Endometrial microvascular endothelial cells (primary cell): Measurements from ENCODE around the gene DDO. TPM values are rescaled to one million over a fixed set of nuclear protein-coding genes. Genes with fewer than 3 reads are reported as not detected.

Source experiments
- in situ Hi-C: cut with HindIII; loops from 2 replicates; pipeline ENCODE4 v1.10.0; 2017; ENCODE audit warnings: low sequenced_read_pairs, low pct_unique_long_range_greater_than_20kb; ENCODE audit errors: inconsistent ontology term
- total RNA-seq: library from RNA; depleted of rRNA; stranded (reverse); fragments of >200 nt; gene quantifications from one replicate; pipeline ENCODE4 v1.2.3, GENCODE V29; 2015; ENCODE audit errors: inconsistent ontology term

The DDO gene
- total RNA-seq, 1 donor from 2014 or later: 3.2 TPM

- in situ Hi-C loops: no loop called here
Measured at GRCh38 chr6:110389689-110390382, 25.5 kb downstream of the DDO start.

- in situ Hi-C loops: no loop called here
Measured at GRCh38 chr6:110387986-110388385, 27.4 kb downstream of the DDO start.

GRCh38 chr6:110385458-110385863 is 29.9 kb downstream of the DDO start:
- in situ Hi-C loops: no loop called here

GRCh38 chr6:110378552-110378951 is 36.8 kb downstream of the DDO start:
- in situ Hi-C loops: no loop called here

GRCh38 chr6:110369066-110369465 is 46.3 kb downstream of the DDO start:
- in situ Hi-C loops: no loop called here

- in situ Hi-C loops: no loop called here
Measured at GRCh38 chr6:110368284-110368683, 47.1 kb downstream of the DDO start.

- in situ Hi-C loops: no loop called here
Measured at GRCh38 chr6:110367825-110368224, 47.5 kb downstream of the DDO start.

GRCh38 chr6:110366975-110367374 is 48.4 kb downstream of the DDO start:
- in situ Hi-C loops: no loop called here

- in situ Hi-C loops: no loop called here
Measured at GRCh38 chr6:110366256-110366655, 49.1 kb downstream of the DDO start.

GRCh38 chr6:110364364-110365105 is 50.8 kb downstream of the DDO start:
- in situ Hi-C loops: no loop called here

- in situ Hi-C loops: no loop called here
Measured at GRCh38 chr6:110363748-110364147, 51.6 kb downstream of the DDO start.

GRCh38 chr6:110360676-110361075 is 54.7 kb downstream of the DDO start:
- in situ Hi-C loops: no loop called here

- in situ Hi-C loops: no loop called here
Measured at GRCh38 chr6:110359556-110359955, 55.8 kb downstream of the DDO start.

GRCh38 chr6:110358553-110359160 is 56.7 kb downstream of the DDO start:
- in situ Hi-C loops: no loop called here

- in situ Hi-C loops: no loop called here
Measured at GRCh38 chr6:110357664-110358552, 57.5 kb downstream of the DDO start, which contains the start of gene METTL24. Gene METTL24, minus strand, starts transcription at chr6:110358349. Its CDS starts 77 bp downstream, at chr6:110358272.

GRCh38 chr6:110357298-110357663 is 58.1 kb downstream of the DDO start:
- in situ Hi-C loops: no loop called here

- in situ Hi-C loops: no loop called here
Measured at GRCh38 chr6:110356778-110357177, 58.6 kb downstream of the DDO start.

- in situ Hi-C loops: no loop called here
Measured at GRCh38 chr6:110355727-110356126, 59.6 kb downstream of the DDO start.

GRCh38 chr6:110355022-110355421 is 60.4 kb downstream of the DDO start:
- in situ Hi-C loops: no loop called here
